Activated CD8-positive, alpha-beta memory T cell treated with anti-CD3 and anti-CD28 coated beads, Interleukin-2, amount 50 U/mL, for 1 hour (primary cell): ENCODE results near the gene ACTN3.
"Not testable (repeated sequence)": the region's sequence is repeated elsewhere in the genome, so short reads cannot be mapped to it uniquely, and the experiment has no call there.

ENCODE experiments used
- DNase-seq: peaks from one replicate; pipeline ENCODE4 v3.0.0-alpha.2; 2020; ENCODE audit errors: extremely low read depth

ACTN3 gene

DNA sequence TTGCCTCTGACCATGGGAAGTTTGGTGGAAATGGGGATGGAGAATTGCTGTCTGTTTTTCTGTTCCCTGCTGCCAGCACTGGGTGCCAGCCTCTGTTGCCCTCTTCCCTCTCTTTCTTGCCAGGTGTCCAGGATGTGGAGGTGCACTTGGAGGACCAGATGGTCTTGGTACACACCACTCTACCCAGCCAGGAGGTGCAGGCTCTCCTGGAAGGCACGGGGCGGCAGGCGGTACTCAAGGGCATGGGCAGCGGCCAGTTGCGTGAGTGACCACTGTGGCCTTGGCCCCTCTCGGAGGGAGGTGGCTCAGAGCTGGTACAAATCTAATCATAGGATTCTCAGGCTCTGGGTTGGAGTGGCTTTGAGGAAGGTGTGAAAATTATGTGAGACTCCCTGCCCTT is 52.3 kb downstream of the ACTN3 start:
- no peak for DNase-seq

GRCh38 chr11:66600219-66600618 is 53.5 kb downstream of the ACTN3 start:
- no peak for DNase-seq

GRCh38 chr11:66600631-66601233 is 54.0 kb downstream of the ACTN3 start:
- DNase-seq = no peak

DNA sequence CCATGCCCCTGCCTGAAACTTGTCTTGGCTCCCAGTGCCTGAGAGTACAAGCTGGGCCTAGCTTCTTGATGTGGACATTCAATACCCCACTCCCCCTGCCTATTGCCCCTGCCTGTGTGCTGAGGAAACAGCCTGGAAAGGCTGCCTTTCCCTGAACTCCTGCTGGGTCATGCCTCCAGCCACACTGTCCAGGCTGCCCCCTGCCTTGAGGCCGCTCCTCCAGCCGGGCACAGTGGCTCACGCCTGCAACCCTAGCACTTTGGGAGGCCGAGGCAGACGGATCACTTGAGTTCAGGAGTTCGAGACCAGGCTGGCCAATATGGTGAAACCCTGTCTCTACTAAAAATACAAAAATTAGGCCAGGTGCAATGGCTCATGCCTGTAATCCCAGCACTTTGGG is 56.4 kb downstream of the ACTN3 start:
- no peak for DNase-seq

- no peak for DNase-seq
These were observed 57.5 kb downstream of the ACTN3 start for GRCh38 chr11:66604155-66604554.

DNA sequence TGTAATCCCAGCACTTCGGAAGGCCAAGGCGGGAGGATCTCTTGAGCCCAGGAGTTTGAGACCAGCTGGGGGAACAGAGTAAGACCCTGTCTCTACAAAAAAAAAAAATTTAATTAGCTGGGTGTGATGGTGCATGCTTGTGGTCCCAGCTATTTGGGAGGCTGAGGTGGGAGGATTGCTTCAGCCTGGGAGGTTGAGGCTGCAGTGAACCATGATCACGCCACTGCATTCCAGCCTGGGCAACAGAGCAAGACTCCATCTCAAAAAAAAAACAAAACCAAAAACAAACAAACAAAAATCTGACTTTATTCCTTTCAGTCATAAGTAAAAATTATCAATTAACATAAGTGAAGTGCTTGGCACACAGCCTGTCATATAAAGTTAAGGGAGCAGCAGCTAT is 59.9 kb downstream of the ACTN3 start:
- not testable (repeated sequence) for DNase-seq

DNA sequence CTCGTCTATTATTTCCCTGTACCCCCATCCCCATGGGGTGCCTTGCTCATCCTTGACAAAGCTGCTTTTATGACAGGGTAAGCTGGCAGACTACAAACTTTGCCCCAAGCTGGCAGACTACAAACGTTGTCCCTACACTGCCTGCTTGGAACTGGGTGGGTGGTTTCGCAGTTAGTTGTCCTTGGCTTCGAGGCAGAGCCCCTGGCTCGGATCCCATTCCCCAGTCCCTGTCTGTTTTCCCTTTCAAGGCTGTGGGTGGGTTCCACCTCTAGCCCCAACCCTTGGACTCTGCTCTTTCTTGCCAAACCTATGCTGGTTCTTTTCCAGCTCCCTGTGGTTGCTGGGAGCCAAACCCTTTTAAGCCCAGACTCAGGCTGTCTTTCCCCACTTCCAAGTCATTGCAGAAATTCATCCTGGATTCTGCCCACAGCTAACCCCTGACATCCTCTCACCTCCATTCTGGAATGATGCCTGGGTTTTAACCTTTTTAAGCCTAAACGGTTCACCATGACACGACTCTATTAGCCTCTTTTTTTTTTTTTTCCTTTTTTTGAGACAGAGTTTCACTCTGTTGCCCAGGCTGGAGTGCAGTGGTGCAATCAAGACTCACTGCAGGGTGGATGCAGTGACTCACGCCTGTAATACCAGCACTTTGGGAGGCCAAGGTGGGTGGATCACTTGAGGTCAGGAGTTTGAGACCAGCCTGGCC is 60.6 kb downstream of the ACTN3 start:
- no peak for DNase-seq

DNA sequence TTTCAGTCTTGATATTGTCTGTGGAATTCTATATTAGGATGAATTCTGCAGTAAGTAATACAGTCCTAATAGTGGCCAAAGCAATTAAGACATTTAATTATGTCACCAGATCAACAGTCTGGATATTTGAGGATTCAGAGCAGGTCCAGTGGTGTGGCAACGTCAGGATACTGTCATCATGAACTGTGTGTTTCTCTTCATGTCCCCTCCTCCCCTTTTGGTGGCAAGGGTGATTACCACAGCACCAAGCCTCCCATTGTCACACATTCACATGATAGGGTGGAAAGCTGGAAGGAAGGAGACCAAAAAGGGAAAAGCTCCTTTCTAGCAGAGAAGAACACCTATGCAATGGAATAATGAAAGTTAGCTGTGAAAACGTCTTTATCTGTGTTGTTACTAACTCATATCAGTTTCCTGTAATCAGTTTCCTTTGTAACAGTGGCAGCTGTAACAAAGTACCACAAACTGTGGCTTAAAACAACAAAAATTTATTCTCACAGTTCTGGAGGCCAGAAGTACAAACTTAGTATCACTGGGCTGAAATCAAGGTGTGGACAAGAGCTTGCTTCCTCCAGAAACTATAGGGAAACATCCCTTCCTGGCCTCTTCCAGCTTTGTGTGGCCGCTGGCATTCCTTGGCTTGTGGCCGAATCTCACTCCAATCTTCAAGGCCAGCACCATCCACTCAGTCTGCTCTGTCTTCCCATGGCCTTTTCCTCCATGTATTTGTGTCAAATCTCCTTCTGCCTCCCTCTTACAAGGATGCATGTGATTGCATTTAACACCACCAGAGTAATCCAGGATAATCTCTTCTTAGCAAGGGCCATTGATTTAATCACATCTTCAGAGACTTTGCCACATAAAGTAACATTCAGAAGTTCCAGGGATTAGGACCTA is 63.3 kb downstream of the ACTN3 start:
- no peak for DNase-seq

DNA sequence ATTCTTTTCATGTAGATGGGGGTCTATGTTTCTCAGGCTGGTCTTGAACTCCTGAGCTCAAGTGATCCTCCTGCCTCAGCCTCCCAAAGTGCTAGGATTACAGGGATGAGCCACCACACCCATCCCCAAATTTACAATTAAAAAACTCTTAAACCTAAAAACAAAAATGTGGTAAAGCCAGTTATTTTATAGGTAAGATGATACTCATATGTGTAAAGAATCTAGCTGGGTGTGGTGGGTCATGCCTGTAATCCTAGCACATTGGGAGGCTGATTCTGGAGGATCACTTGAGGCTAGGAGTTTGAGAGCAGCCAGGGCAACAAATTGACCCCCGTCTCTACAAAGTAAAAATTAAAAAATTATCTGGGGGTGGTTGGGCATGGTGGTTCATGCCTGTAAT is 65.8 kb downstream of the ACTN3 start:
- no peak for DNase-seq
